8988T (cell line): ENCODE data around the gene TBC1D2B.
"Not testable (repeated sequence)": the region's sequence is repeated elsewhere in the genome, so short reads cannot be mapped to it uniquely, and the experiment has no call there.

Experiments
- DNase-seq: peaks from one replicate; pipeline ENCODE4 v3.0.0; 2011

The TBC1D2B gene

GRCh38 chr15:77998592-77998991, 78.9 kb downstream of the TBC1D2B start:
- DNase-seq = no peak

DNA sequence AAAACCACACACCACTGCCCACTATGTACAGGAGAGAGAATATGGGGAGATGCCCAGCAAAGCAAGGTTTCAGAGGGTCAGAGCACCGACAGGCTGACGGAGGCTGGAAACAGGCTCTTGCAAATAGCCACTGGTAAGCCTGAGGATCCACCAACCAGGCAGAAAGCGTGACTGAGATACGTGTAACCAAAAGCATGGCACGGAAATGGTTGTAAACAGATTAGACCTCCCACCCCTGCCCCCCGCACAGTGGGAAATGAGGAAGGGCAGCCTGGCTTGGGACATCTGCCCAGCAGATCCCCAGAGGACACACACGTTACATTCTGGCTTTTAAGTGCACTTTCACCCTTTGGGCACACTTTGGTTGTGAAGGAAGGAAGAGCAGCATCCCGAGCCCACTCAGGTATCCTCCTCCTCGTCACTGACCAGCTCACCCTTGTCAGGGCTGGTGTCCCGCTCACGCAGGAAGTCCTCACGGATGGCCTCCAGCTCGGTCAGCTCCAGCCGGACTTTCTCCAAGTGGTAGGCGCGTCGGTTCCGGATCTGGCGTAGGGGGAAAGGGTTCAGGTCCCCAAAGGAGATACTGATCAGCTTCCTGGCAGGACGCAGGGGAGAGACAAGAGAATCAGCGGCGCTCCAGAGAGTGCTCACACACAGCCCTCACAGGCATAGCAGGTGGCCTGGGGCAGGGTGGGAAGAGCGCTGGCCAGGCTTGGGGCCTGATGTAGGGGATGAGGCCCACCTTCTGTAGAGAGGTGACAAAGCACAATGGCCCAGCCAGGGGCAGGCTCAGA, 79.6 kb downstream of the TBC1D2B start:
- DNase-seq = not testable (repeated sequence)

DNA sequence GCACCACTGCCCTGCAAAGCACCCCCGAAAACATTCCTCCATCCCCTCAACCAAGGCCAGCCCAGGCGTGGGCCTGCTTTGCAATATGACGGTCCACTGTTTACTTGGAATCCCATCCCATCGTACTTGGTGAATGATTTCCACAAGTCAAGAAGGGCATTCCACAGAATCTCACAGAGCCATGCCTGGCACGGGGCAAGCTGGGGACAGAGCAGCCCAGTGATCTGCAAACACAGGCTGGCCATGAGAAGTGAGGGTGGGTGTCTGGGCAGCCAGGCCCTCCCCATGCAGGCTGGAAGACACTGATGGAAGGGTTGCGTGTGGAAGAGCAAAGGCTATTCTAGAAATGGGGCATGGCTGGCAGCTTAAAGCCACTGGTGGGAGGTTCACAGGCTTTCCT, 80.3 kb downstream of the TBC1D2B start:
- DNase-seq = not testable (repeated sequence)

DNA sequence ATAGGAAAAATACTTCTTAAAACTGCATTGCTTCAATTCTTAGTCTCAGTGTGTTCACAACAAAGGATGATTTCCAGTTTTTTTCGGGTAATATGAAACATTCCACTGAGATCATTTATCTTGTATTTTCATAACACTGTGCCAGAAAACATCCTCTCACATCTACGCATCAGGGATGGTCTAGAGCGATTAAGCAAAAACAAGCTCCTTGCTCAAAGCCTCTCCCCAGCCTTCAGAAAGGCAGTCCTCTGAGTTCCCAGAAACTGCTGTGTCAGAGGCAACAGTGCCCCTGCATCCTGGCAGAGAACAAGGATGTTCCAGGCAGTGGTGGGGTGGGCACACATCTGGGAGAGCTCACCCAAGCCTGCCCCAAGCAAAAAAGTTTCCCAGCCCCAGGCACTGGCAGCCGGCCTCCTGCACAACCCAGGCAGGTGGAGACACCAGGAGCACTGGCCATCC, 80.8 kb downstream of the TBC1D2B start:
- DNase-seq = not testable (repeated sequence)

DNA sequence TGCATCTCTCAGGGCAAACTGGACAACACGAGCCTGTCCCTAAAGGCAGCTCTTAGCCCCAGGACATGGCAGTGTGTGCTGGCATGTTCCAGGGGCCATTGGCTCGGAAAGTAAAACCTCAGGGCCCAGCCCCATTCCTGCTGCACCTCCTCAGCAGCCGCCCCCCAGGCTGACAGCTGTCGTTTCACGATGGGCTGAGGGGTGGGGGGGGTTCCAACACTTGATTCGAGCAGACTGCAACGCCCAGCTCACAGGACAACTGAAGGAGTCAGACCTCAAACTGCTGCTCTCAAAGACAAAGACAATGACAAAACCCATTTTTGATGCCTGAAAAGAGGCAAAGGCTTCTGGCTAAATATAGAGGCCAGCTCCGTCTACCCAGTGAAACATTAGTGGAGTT, 81.3 kb downstream of the TBC1D2B start:
- DNase-seq = not testable (repeated sequence)

- not testable (repeated sequence) for DNase-seq
These were observed 82.0 kb downstream of the TBC1D2B start for GRCh38 chr15:77995537-77995918.

DNA sequence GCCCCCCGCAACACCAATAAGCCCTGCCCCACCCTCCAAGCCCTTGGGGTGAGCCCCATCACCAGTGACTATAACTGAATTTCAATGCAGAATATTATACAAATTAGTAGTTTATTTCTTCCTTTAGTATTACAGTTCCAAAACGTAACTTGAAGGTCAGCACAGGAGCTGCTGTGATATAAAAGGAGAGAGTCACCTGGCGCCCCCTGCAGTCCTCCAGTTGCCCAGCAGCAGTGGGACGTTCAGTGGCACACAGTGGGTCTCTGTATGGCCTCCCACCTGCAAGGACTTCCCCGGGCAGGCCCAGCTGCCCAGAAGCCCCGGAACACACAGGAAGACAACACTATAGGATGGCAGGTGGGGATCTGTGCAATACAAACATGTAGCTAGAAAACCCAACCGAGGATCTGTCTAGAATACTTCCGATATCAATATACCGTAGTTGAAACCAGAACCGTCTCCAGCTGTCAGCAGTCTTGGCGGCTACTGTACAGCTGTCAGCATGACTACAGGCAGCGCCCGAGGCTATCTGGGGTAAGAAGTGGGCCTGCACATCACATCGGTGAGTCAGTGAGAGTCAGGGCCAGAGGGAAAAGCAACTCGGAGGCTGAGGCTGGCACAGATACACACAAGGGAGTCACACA, 82.5 kb downstream of the TBC1D2B start:
- DNase-seq = not testable (repeated sequence)

DNA sequence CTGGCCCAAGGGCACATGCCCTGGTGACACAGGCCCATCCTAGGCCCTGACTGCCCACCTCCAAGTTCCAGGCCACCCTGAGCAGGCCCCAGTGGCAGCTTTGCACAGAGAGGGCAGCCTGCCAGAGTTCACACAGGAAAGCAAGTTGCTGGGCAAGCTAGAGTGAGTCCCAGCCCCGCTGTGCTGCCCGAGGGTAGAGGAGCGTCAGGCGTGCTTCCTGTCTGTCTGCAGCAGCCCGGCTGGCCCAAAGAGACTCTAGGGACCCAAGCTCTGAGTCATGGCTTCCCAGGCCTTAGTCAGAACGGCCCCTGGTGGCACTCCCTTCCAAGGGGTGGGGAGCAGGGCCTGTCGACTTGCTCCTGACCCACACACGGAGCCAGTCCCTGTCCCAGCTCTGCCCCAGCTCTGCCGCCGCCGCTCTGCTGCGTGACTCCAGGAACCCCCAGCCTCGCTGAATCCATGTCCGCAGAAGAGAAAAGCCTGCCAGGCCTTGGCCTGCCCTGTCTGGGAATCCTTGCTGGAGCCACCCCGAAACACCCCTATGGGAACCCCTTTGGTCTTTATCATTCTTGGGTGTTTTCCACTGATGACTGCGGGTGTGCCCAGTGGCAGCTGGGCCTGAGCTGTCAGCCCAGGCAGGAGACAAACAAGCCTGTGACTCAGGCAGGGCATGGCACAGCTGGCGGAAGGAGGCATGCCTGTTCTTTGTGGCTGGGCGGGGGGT, 83.4 kb downstream of the TBC1D2B start:
- peak; percentile 40 for DNase-seq

- DNase-seq = no peak
These were observed 84.1 kb downstream of the TBC1D2B start for GRCh38 chr15:77993374-77993911.

GRCh38 chr15:77992356-77993222, 84.9 kb downstream of the TBC1D2B start:
- DNase-seq = no peak

GRCh38 chr15:77991658-77992201, 85.8 kb downstream of the TBC1D2B start:
- not testable (repeated sequence) for DNase-seq

- DNase-seq = no peak
These were observed 86.5 kb downstream of the TBC1D2B start for GRCh38 chr15:77991029-77991406.

DNA sequence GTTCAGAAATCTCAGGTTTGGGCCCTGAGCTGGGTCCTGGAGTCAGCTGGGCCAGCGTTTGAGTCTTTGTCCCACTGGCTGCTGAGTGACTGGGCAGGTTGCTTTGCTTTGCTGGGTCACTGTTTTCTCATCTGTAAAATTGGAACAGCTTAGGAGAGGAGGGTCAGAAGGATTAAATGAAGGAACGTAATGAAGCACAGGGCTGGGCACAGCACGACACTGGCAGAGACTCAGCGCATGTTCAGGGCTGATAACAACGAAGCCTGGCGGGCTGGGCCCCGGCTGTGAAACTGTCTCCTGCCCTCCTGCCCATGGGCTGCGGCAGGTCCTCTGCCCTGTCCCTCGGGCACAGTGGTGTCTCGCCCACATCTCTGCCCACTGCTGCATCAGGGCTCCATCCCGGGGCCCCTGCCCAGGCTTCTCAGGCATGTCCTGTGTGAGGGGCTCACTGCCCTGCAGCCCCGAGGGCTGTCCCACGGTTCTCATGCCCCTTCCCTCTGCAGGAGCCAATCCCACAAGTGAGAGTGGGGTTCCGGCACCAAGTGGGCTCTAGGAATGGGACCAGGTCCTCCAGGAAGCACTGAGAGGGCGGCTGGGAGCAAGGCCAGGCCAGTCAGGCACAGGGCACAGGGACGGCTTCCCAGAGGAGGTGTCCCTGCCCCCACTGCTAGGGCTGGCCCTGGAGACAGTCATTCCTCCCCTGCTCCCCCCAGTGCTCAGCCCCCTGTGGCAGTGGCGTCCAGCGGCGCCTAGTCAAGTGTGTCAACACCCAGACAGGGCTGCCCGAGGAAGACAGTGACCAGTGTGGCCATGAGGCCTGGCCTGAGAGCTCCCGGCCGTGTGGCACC, 88.0 kb downstream of the TBC1D2B start:
- DNase-seq = no peak

DNA sequence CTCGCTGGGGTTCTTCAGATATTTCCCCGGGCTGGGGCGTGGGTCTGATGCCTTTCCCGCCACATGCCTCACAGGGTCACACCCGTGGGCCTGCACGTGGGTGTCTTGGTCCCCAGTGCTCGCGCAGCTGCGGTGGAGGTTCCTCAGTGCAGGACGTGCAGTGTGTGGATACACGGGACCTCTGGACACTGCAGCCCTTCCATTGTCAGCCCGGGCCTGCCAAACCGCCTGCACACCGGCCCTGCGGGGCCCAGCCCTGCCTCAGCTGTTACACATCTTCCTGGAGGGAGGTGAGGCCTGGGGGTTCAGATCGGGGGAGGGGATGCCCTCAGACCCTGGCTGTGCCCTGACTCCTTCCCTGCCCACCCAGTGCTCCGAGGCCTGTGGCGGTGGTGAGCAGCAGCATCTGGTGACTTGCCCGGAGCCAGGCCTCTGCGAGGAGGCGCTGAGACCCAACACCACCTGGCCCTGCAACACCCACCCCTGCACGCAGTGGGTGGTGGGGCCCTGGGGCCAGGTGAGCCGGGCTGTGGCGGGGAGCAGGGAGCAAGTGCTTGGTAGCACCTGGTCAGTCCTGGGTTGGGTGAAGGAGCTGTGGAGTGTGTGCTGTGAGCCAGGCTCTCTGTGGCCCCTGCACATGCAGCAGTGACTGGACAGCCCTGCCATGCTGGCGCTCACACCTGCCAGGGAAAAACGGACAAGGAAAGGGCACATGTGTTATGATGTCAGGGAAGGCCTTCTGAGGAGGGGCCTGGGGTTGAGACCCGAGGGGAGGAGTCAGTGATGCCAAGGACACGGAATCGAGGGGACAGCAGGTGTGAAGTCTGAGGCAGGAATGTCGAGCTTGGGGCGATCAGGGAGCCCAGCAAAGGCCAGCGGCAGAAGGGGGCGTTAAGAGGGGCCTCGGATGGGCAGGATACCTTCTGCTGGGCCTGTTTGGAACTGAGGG, 88.9 kb downstream of the TBC1D2B start:
- DNase-seq = no peak

DNA sequence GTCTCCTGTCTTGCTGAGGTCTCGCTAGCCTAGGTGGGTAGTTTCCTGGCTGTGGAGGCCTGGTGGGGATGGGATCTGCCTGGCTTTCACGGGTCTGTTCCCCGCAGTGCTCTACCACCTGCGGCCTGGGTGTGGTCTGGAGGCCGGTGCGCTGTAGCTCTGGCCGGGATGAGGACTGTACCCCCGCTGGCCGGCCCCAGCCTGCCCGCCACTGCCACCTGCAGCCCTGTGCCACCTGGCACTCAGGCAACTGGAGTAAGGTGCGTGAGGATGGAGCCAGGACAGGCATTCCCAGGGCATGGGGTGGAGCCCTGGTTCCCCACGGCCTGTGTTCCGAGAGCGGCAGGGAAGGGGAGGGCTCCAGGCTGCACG, 89.8 kb downstream of the TBC1D2B start:
- DNase-seq = not testable (repeated sequence)

GRCh38 chr15:77986891-77987764, 90.4 kb downstream of the TBC1D2B start:
- no peak for DNase-seq

- DNase-seq = no peak
These were observed 91.5 kb downstream of the TBC1D2B start for GRCh38 chr15:77985931-77986480.
